CD4-positive, CD25-positive, alpha-beta regulatory T cell (primary cell): Measurements from ENCODE around the gene TMC6. TPM values are rescaled to one million over a fixed set of nuclear protein-coding genes. Genes with fewer than 3 reads are reported as not detected.

Experiments used
- ATAC-seq, 2 donors: fragments of 150-1000 bp; cut with Tn5 transposase; one replicate each; pipeline ENCODE4 v1.10.0; 2021; ENCODE audit warnings: low read depth in 2 of 2, moderate number of reproducible peaks in 2 of 2, moderate library complexity in 1 of 2
- DNase-seq, 3 donors: peaks; one replicate each; pipeline versions ENCODE4 v3.0.0 to v3.0.0-alpha.2; 2012 to 2022; ENCODE audit warnings: mixed read lengths in 1 of 3
- H3K27ac ChIP-seq: one replicate; pipeline ENCODE4 v1.7.0; 2013; ENCODE audit warnings: mild to moderate bottlenecking, low read length; ENCODE audit not compliant: insufficient read depth, poor library complexity, severe bottlenecking
- H3K27me3 ChIP-seq: one replicate; pipeline ENCODE4 v1.7.0; 2013; ENCODE audit warnings: low read length; ENCODE audit not compliant: control insufficient read depth, insufficient read depth
- H3K36me3 ChIP-seq: one replicate; pipeline ENCODE4 v1.7.0; 2013; ENCODE audit warnings: mild to moderate bottlenecking, low read length, moderate library complexity; ENCODE audit not compliant: control insufficient read depth, insufficient read depth
- H3K4me1 ChIP-seq: 2 replicates; pipeline ENCODE4 v1.7.0; 2013; ENCODE audit warnings: mild to moderate bottlenecking, low read length; ENCODE audit not compliant: insufficient read depth, control insufficient read depth, poor library complexity, severe bottlenecking
- H3K4me3 ChIP-seq: one replicate; pipeline ENCODE4 v1.7.0; 2013; ENCODE audit warnings: low read depth, mild to moderate bottlenecking, low read length, moderate library complexity
- H3K9me3 ChIP-seq, 2 experiments: 1 replicate in 1 of 2; 2 replicates in 1 of 2; pipeline ENCODE4 v1.7.0; 2013; ENCODE audit warnings: low read length in 2 of 2, mild to moderate bottlenecking in 1 of 2, moderate library complexity in 1 of 2; ENCODE audit not compliant: control insufficient read depth in 2 of 2
- H3K27ac Mint-ChIP-seq, 3 donors: one replicate each; pipeline ENCODE4 v1.8.0; 2020 to 2022; ENCODE audit warnings: mild to moderate bottlenecking in 3 of 3, mixed read lengths in 3 of 3, moderate library complexity in 2 of 3
- H3K27me3 Mint-ChIP-seq: one replicate; pipeline ENCODE4 v1.8.0; 2022; ENCODE audit warnings: mild to moderate bottlenecking, mixed read lengths
- H3K36me3 Mint-ChIP-seq: one replicate; pipeline ENCODE4 v1.8.0; 2020; ENCODE audit warnings: mixed read lengths
- H3K4me1 Mint-ChIP-seq, 4 donors: one replicate each; pipeline ENCODE4 v1.8.0; 2020 to 2022; ENCODE audit warnings: mixed read lengths in 4 of 4, mild to moderate bottlenecking in 1 of 4
- H3K4me3 Mint-ChIP-seq, 4 donors: one replicate each; pipeline ENCODE4 v1.8.0; 2020 to 2022; ENCODE audit warnings: mild to moderate bottlenecking in 4 of 4, mixed read lengths in 4 of 4, moderate library complexity in 3 of 4
- H3K9me3 Mint-ChIP-seq, 7 donors: one replicate each; pipeline ENCODE4 v1.8.0; 2020 to 2022; ENCODE audit warnings: mixed read lengths in 7 of 7, mild to moderate bottlenecking in 3 of 7, moderate library complexity in 2 of 7
- polyA plus RNA-seq, 4 donors: library from polyadenylated mRNA; unstranded; fragments of 300-500 nt; fragmentation: Illumina TruSeq; gene quantifications; one replicate each; pipeline ENCODE4 v1.2.3, GENCODE V29; 2021
- total RNA-seq: library from RNA; stranded (reverse); gene quantifications from one replicate; pipeline ENCODE4 v1.2.3, GENCODE V29; 2022

The TMC6 gene
- total and polyA plus RNA-seq, 5 donors from 2014 or later, result 160 to 727 (median 234) TPM

DNA sequence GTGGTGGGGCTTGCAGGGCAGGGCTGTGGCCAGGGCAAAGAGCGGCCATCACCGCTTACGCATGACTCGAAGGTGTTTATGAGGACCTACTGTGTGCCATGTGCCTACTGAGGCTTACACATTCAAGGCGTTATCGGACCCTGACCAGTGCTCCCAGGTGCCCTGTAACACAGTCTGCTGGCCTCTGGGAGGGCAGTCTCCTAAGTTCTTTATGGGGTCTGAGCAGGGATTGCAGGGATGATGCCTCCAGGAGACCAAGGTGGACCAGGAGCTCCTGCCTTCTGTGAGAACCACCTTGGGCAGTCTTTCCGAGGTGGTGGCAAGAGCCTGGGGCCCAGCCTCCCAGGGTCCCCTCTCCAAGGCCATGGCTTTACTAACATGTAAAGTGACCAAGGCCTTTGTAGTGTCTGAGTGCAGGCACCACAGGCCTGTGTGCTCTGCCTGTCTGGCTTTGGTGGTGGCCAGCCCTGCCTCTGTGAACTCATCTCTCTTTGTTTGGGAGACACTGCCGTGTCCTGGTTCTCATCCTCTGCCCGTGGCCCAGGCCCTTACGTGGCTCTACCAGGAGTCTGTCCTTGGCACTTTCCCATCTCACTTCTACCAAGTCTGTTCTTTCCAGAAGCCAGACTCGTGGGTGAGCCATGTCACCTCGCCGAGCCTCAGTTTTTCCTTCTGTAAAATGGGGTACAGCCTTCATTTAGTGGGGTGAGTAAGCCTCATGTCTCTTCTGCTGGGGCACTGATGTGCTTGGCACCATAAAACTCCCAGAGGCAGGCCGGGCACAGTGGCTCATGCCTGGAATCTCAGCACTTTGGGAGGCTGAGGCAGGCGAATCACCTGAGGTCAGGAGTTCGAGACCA, 36.4 kb upstream of the TMC6 start:
- H3K4me3 ChIP-seq, result no peak overlapping the region
- no peak overlapping the region for H3K4me3 Mint-ChIP-seq
- H3K9me3 Mint-ChIP-seq, result no peaks in the 10 kb centered on the region

DNA sequence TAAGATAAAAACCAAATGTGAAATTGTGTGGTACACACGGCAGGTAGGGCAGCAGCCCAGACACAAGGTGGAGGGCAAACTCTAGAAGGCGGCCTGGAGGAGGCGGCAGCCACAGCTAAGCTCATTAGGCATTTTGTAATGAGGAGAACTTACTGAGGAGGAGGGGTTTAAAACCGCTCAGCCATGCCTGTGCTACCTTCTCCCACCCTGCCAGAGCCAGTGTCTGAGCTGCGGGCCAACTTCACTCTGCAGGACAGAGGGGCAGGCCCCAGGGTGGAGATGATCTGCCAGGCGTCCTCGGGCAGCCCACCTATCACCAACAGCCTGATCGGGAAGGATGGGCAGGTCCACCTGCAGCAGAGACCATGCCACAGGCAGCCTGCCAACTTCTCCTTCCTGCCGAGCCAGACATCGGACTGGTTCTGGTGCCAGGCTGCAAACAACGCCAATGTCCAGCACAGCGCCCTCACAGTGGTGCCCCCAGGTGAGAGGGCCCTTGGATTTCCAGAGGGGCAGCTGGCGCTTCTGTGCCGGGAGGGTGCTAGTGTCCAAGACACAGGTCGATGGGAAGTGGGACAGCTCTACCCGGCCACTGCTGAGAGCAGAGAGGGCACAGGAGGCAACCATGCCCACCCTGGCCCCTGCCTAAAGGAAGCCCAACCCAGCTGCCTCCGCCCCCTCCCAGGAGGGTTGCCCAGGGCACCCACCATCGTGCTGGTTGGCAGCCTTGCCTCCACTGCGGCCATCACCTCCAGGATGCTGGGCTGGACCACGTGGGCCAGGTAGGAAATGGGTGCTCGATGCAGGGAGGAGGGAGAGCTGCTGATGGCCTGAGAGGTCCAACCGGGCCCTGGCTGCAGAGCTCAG, 35.6 kb upstream of the TMC6 start:
- Histone ChIP-seq H3K9me3 (no peaks in the 10 kb centered on the region), H3K27me3 (no peaks in the 10 kb centered on the region), H3K27ac (no peak overlapping the region), H3K4me3 (no peak overlapping the region), H3K4me1 (peaks cover 9% of the 10 kb centered on the region), H3K36me3 (no peaks in the 10 kb centered on the region)
- H3K36me3 Mint-ChIP-seq, result no peaks in the 10 kb centered on the region
- H3K4me3 Mint-ChIP-seq, result peak overlapping the region in 1 of 4 donors; percentile 8
- H3K27ac Mint-ChIP-seq, result no peak overlapping the region
- DNase-seq (no peak), ATAC-seq (no peak)
- H3K27me3 Mint-ChIP-seq, result peaks cover 4% of the 10 kb centered on the region
- peaks cover 0 to 10% (median 3%) of the 10 kb centered on the region in 4 donors for H3K4me1 Mint-ChIP-seq
- H3K9me3 Mint-ChIP-seq, result no peaks in the 10 kb centered on the region

More for the DNA sequence above, 36.4 kb upstream of the TMC6 start:
- Histone ChIP-seq H3K4me1 (peaks cover 17% of the 10 kb centered on the region), H3K36me3 (no peaks in the 10 kb centered on the region), H3K27me3 (no peaks in the 10 kb centered on the region), H3K27ac (no peak overlapping the region), H3K9me3 (no peaks in the 10 kb centered on the region)
- DNase-seq, result no peak
- peaks cover 1% of the 10 kb centered on the region for H3K27me3 Mint-ChIP-seq
- ATAC-seq, result no peak
- H3K4me1 Mint-ChIP-seq, result peaks cover 0 to 8% (median 2%) of the 10 kb centered on the region in 4 donors
- no peaks in the 10 kb centered on the region for H3K36me3 Mint-ChIP-seq
- H3K27ac Mint-ChIP-seq, result no peak overlapping the region

DNA sequence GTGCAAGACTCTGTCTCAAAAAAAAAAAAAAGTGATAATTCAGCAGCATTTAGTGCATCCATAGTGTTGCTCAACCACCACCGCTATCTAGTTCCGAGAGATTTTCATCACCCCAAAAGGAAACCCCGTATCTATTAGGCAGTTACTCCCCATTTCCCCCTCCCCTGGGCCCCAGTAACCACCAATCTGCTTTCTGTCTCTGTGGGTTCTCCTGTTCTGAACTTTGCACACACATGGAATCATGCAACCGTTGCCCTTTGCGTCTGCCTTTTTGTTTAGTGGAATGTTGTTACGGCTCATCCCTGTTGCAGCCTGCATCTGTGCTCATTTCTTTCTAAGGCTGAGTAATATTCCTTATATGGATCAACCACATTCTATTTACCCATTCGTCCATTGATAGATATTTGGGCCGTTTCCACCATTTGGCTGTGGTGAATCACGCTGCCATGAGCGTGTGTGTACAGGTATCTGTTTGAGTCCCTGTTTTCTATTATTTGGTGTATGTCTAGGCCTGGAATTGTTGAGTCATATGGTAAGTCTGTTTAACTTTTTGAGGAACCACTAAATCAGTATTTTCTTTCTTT, 31.1 kb upstream of the TMC6 start:
- H3K36me3 Mint-ChIP-seq, result no peaks in the 10 kb centered on the region
- H3K4me1 Mint-ChIP-seq, result peaks cover 0 to 10% (median 3%) of the 10 kb centered on the region in 4 donors
- H3K9me3 Mint-ChIP-seq, result no peaks in the 10 kb centered on the region
- ATAC-seq (peak in 1 of 2 donors; percentile 32), DNase-seq (no peak)
- H3K27ac Mint-ChIP-seq, result peak overlapping the region in 2 of 3 donors; percentile 66 to 81
- Histone ChIP-seq H3K27me3 (no peaks in the 10 kb centered on the region), H3K4me3 (no peak overlapping the region), H3K36me3 (no peaks in the 10 kb centered on the region), H3K9me3 (no peaks in the 10 kb centered on the region), H3K27ac (no peak overlapping the region), H3K4me1 (no peaks in the 10 kb centered on the region)
- peaks cover 4% of the 10 kb centered on the region for H3K27me3 Mint-ChIP-seq
- H3K4me3 Mint-ChIP-seq, result peak overlapping the region in 2 of 4 donors; percentile 1 to 2

DNA sequence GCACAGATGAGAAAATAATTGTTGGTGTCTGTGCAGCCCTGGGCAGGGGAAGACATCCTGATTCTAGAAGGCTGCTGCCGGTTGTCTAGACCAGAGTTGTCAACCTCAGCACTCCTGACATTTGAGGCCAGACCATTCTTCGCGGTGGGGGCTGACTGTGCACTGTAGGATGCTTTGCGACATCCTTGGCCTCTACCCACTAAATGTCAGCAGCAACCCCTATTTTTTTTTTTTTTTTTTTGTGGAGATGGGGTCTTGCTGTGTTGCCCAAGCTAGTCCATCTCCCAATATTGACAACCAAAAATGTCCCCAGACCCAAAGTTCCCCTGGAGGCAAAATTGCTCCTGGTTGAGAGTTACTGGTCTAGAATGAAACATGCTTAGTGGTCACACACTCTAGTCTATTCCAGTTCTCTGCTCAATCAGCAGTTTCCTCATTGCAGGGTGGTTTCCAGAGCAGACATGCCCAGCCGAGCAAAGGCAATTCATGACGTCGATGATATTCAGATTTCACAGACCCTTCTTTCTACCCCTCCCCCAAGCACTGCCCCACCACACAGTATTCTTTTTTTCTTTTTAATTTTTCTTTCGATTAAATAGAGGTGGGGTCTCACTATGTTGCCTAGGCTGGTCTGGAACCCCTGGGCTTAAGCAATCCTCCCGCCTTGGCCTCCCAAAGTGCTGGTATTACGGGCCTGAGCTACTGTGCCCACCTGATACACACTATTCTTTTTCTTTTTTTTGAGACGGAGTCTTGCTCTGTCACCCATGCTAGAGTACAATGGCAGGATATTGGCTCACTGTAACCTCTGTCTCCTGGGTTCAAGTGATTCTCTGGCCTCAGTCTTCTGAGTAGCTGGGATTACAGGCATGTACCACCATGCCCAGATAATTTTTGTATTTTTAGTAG, 26.6 kb upstream of the TMC6 start:
- H3K9me3 ChIP-seq, result no peaks in the 10 kb centered on the region
- H3K36me3 ChIP-seq, result no peaks in the 10 kb centered on the region
- Mint-ChIP-seq H3K9me3 (no peaks in the 10 kb centered on the region), H3K27me3 (peaks cover 4% of the 10 kb centered on the region), H3K4me1 (peaks cover 0 to 10% (median 3%) of the 10 kb centered on the region in 4 donors), H3K36me3 (no peaks in the 10 kb centered on the region), H3K4me3 (no peak overlapping the region), H3K27ac (no peak overlapping the region)
- no peaks in the 10 kb centered on the region for H3K27me3 ChIP-seq
- ATAC-seq, result peak; percentile 59 to 60
- DNase-seq, result no peak
- no peaks in the 10 kb centered on the region for H3K4me1 ChIP-seq
- H3K4me3 ChIP-seq, result no peak overlapping the region
- H3K27ac ChIP-seq, result no peak overlapping the region

DNA sequence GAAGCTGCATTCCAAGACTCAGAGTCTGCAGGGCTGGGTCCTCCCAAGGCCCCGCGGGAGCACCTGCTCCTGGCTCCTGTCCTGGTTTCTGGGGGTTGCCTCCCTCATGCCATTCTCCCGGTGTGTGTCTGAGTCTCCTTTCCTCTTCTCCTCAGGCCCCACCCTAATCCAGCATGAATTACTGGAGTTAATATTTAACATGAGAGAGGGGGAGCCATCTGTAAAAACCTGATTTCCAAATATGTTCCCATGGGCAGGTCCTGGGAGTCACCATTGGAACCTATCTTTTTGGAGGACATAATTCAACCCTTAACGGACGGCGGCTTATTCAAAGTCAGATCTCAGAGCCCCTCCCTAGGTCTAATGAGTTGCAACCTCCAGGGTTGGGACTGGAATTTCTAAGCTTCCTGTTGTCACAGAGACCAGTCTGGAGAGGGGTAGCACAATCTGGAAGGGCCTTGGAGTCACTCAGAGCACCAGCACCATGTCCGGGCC, 23.0 kb upstream of the TMC6 start:
- DNase-seq (no peak), ATAC-seq (no peak)
- Mint-ChIP-seq H3K9me3 (no peaks in the 10 kb centered on the region), H3K27ac (no peak overlapping the region), H3K27me3 (peaks cover 4% of the 10 kb centered on the region), H3K4me3 (no peak overlapping the region), H3K4me1 (peaks cover 0 to 16% (median 8%) of the 10 kb centered on the region in 4 donors), H3K36me3 (no peaks in the 10 kb centered on the region)
- Histone ChIP-seq H3K4me3 (no peak overlapping the region), H3K36me3 (no peaks in the 10 kb centered on the region), H3K4me1 (peaks cover 14% of the 10 kb centered on the region), H3K27ac (no peak overlapping the region), H3K27me3 (no peaks in the 10 kb centered on the region), H3K9me3 (no peaks in the 10 kb centered on the region)

DNA sequence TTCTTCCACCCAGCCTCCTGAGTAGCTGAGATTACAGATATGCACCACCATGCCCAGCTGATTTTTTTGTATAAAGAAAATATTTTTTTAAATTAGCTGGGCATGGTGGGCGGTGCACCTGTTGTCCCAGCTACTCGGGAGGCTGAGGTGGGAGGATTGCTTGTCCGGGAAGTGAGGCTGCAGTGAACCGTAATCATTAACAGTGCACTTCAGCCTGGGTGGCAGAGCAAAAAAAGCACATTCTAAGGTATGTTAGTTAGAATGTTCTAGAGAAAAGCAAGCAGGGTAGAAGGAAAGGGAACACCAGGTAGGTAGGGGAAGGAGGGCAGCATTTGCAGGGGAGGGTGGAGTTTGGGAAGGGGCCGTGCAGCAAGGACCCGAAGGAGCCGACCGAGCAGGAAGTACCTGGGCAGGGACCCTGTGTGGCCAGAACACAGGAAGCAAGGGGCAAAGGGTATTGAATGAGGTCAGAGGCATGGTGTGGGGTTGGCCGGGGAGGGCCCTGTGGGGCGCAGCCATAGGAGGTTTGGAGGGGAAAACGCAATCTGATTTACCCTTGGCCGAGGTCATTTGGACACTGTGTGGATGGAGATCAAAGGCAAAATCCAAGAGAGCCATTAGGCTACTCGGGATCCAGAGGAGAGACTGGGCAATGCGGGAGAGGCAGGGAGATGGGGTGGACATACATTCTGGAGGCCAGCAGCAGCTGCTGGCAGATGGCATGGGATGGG, 19.9 kb upstream of the TMC6 start:
- Histone ChIP-seq H3K27ac (no peak overlapping the region), H3K9me3 (no peaks in the 10 kb centered on the region), H3K36me3 (no peaks in the 10 kb centered on the region), H3K27me3 (no peaks in the 10 kb centered on the region), H3K4me1 (peaks cover 20% of the 10 kb centered on the region), H3K4me3 (no peak overlapping the region)
- Mint-ChIP-seq H3K36me3 (no peaks in the 10 kb centered on the region), H3K27ac (peak overlapping the region in 2 of 3 donors; percentile 73 to 86), H3K9me3 (no peaks in the 10 kb centered on the region), H3K4me3 (no peak overlapping the region), H3K4me1 (peaks cover 0 to 25% (median 8%) of the 10 kb centered on the region in 4 donors), H3K27me3 (peaks cover 4% of the 10 kb centered on the region)
- DNase-seq (no peak), ATAC-seq (no peak)
